Activated CD8-positive, alpha-beta T cell treated with anti-CD3 and anti-CD28 coated beads for 36 hours (primary cell): ENCODE data around the gene CCDC149. TPM values are rescaled to one million over a fixed set of nuclear protein-coding genes. Genes with fewer than 3 reads are reported as not detected.

Experiments
- ATAC-seq: fragments of 200-7000 bp; cut with Tn5 transposase; one replicate; pipeline ENCODE4 v1.10.0; 2021; ENCODE audit warnings: mild to moderate bottlenecking, moderate library complexity
- CTCF ChIA-PET: fragments of 350-600 bp; sonication (Branson Sonifier 250); formaldehyde crosslinking; loops from one replicate; lab custom pipeline; 2021; ENCODE audit warnings: antibody characterized with exemption; lab: Charles Lee
- POLR2A ChIA-PET: fragments of 350-600 bp; sonication (Branson Sonifier 250); formaldehyde crosslinking; loops from one replicate; lab custom pipeline; 2021; ENCODE audit warnings: antibody characterized with exemption; lab: Charles Lee
- DNase-seq: peaks from one replicate; pipeline ENCODE4 v3.0.0-alpha.2; 2020
- H3K27ac Mint-ChIP-seq: one replicate; pipeline ENCODE4 v1.8.0; 2021; ENCODE audit warnings: mild to moderate bottlenecking, mixed read lengths
- H3K27me3 Mint-ChIP-seq: one replicate; pipeline ENCODE4 v1.8.0; 2021; ENCODE audit warnings: mixed read lengths
- H3K36me3 Mint-ChIP-seq: one replicate; pipeline ENCODE4 v1.8.0; 2021; ENCODE audit warnings: low read depth, mixed read lengths
- H3K4me1 Mint-ChIP-seq: one replicate; pipeline ENCODE4 v1.8.0; 2021; ENCODE audit warnings: low read depth, mixed read lengths
- H3K4me3 Mint-ChIP-seq: one replicate; pipeline ENCODE4 v1.8.0; 2021; ENCODE audit warnings: mild to moderate bottlenecking, moderate library complexity, mixed read lengths
- H3K9me3 Mint-ChIP-seq: one replicate; pipeline ENCODE4 v1.8.0; 2021; ENCODE audit warnings: mixed read lengths
- intact Hi-C: fragments of 100-400 bp; cut with micrococcal nuclease; formaldehyde crosslinking; loops from one replicate; pipeline ENCODE4 v1.10.0; 2022
- total RNA-seq, 2 experiments: library from RNA; stranded (reverse); gene quantifications; one replicate each; pipeline ENCODE4 v1.2.3, GENCODE V29; 2021
- TF ChIP-seq, protein P1 (sequence below): fragments of 200-600 bp; IDR thresholded peaks from one replicate; pipeline ENCODE4 v1.8.0; 2022; ENCODE audit warnings: antibody characterized with exemption, mild to moderate bottlenecking

CCDC149 gene
- total RNA-seq, 2 experiments from 2014 or later, result not detected

GRCh38 chr4:24775032-24775605 is 137.7 kb downstream of the CCDC149 start:
- no peak for ATAC-seq
- TF ChIP-seq, protein P1, sequence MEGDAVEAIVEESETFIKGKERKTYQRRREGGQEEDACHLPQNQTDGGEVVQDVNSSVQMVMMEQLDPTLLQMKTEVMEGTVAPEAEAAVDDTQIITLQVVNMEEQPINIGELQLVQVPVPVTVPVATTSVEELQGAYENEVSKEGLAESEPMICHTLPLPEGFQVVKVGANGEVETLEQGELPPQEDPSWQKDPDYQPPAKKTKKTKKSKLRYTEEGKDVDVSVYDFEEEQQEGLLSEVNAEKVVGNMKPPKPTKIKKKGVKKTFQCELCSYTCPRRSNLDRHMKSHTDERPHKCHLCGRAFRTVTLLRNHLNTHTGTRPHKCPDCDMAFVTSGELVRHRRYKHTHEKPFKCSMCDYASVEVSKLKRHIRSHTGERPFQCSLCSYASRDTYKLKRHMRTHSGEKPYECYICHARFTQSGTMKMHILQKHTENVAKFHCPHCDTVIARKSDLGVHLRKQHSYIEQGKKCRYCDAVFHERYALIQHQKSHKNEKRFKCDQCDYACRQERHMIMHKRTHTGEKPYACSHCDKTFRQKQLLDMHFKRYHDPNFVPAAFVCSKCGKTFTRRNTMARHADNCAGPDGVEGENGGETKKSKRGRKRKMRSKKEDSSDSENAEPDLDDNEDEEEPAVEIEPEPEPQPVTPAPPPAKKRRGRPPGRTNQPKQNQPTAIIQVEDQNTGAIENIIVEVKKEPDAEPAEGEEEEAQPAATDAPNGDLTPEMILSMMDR, result no peak
- H3K27ac Mint-ChIP-seq, result no peak overlapping the region
- no peaks in the 10 kb centered on the region for H3K4me1 Mint-ChIP-seq
- H3K36me3 Mint-ChIP-seq, result no peaks in the 10 kb centered on the region
- CTCF ChIA-PET, result no interaction called here
- H3K27me3 Mint-ChIP-seq, result no peaks in the 10 kb centered on the region
- no peak overlapping the region for H3K4me3 Mint-ChIP-seq
- DNase-seq, result no peak
- POLR2A ChIA-PET, result no interaction called here
- H3K9me3 Mint-ChIP-seq, result no peaks in the 10 kb centered on the region
- intact Hi-C loops, result no loop called here

DNA sequence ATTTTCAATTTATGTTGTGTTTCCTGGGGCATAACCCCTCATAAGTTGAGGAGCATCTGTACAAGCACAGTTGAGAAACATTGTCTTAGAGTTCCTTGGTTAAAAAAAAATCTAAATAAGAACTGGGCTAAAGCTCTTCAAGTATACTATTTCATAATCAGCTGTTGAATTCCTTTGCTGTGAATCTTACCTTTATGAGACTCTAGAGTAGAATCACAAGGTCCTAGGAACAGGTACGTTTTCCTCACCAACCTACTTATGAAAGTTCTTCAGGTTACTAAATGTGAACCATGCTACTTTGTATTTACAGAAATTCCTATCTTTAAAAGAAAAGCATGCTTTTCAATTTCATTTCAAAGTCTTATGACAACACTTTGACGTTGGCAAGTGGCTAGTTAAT is 138.4 kb downstream of the CCDC149 start:
- Mint-ChIP-seq H3K27ac (no peak overlapping the region), H3K4me3 (no peak overlapping the region), H3K27me3 (no peaks in the 10 kb centered on the region), H3K36me3 (no peaks in the 10 kb centered on the region), H3K9me3 (no peaks in the 10 kb centered on the region), H3K4me1 (no peaks in the 10 kb centered on the region)
- POLR2A ChIA-PET, result no interaction called here
- ATAC-seq, result no peak
- CTCF ChIA-PET, result no interaction called here
- intact Hi-C loops, result no loop called here
- DNase-seq, result no peak
- TF ChIP-seq, protein P1, result no peak

DNA sequence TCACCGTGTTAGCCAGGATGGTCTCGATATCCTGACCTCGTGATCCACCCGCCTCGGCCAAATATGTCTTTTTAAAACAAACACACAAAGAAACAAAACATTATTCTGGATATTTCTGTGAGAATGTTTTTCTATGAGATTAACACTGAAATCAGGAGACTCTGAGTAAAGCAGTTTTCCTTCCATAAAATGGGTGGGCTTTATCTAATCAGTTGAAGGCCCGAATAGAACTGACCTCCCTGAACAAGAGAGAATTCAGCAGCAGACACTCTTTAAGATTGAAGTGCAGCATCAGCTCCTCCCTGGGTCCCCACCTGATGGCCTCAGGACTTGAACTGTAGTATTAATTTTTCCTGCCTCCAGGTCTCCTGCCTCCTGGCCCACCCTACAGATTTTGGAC is 139.9 kb downstream of the CCDC149 start:
- CTCF ChIA-PET, result no interaction called here
- POLR2A ChIA-PET, result no interaction called here
- no peaks in the 10 kb centered on the region for H3K9me3 Mint-ChIP-seq
- ATAC-seq (no peak), DNase-seq (no peak)
- TF ChIP-seq, protein P1, result no peak
- intact Hi-C loops, result no loop called here
- no peak overlapping the region for H3K27ac Mint-ChIP-seq
- H3K27me3 Mint-ChIP-seq, result no peaks in the 10 kb centered on the region
- no peaks in the 10 kb centered on the region for H3K4me1 Mint-ChIP-seq
- H3K4me3 Mint-ChIP-seq, result no peak overlapping the region
- no peaks in the 10 kb centered on the region for H3K36me3 Mint-ChIP-seq

GRCh38 chr4:24772061-24772705 is 140.7 kb downstream of the CCDC149 start:
- TF ChIP-seq, protein P1, result no peak
- no peaks in the 10 kb centered on the region for H3K4me1 Mint-ChIP-seq
- POLR2A ChIA-PET, result no interaction called here
- CTCF ChIA-PET, result no interaction called here
- H3K27me3 Mint-ChIP-seq, result no peaks in the 10 kb centered on the region
- H3K27ac Mint-ChIP-seq, result no peak overlapping the region
- H3K9me3 Mint-ChIP-seq, result no peaks in the 10 kb centered on the region
- intact Hi-C loops, result no loop called here
- no peak for DNase-seq
- no peak overlapping the region for H3K4me3 Mint-ChIP-seq
- H3K36me3 Mint-ChIP-seq, result no peaks in the 10 kb centered on the region
- no peak for ATAC-seq

DNA sequence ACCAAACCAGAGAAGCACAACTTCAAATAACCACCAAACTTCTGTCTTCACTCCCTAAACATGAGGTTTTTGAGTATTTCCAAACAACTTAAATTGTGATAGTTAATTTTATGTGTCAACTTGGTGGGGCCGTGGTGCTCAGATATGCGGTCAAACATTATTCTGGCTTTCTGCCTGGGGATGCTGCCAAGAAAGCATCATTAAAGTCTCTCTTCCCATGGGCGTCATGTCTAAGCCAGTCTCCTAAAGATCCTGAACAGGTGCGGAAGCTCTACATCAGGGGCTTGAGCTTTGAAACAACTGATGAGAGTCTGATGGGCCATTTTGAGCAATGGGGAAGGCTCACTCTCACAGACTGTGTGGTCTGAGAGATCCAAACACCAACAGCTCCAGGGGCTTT is 141.6 kb downstream of the CCDC149 start:
- CTCF ChIA-PET, result no interaction called here
- POLR2A ChIA-PET, result no interaction called here
- Mint-ChIP-seq H3K4me3 (no peak overlapping the region), H3K9me3 (no peaks in the 10 kb centered on the region), H3K27me3 (no peaks in the 10 kb centered on the region), H3K4me1 (no peaks in the 10 kb centered on the region), H3K27ac (no peak overlapping the region), H3K36me3 (no peaks in the 10 kb centered on the region)
- intact Hi-C loops, result no loop called here
- TF ChIP-seq, protein P1, result no peak
- DNase-seq (no peak), ATAC-seq (no peak)
